ENCODE results near the gene CARD16.

CARD16 gene

GRCh38 chr11:104999721-105000120 lies 45.4 kb downstream of the CARD16 start:
- H3K27ac ChIP-seq = no peak overlapping the region
- no peak for DNase-seq (ENCODE audit: low read depth, low spot score)

- no peak overlapping the region for H3K27ac ChIP-seq
- no peak for DNase-seq (ENCODE audit: low read depth, low spot score)
Observed at GRCh38 chr11:104997288-104997687, 47.8 kb downstream of the CARD16 start.

GRCh38 chr11:104995001-104995408 lies 50.1 kb downstream of the CARD16 start:
- no peak overlapping the region for H3K27ac ChIP-seq
- no peak for DNase-seq (ENCODE audit: low read depth, low spot score)

- DNase-seq (ENCODE audit: low read depth, low spot score) = no peak
- H3K27ac ChIP-seq = no peak overlapping the region
Observed at GRCh38 chr11:104992781-104993180, 52.4 kb downstream of the CARD16 start.

- no peak overlapping the region for H3K27ac ChIP-seq
- no peak for DNase-seq (ENCODE audit: low read depth, low spot score)
Observed at GRCh38 chr11:104991994-104992393, 53.1 kb downstream of the CARD16 start.

All from epithelial cell of prostate (primary cell).